PC-9 (cell line): ENCODE measurements around the gene RAB26. TPM values are rescaled to one million over a fixed set of nuclear protein-coding genes. Genes with fewer than 3 reads are reported as not detected.
A peak's percentile ranks its signal among the peaks of the same experiment; 100 is the strongest.
"Not testable (repeated sequence)": the region's sequence is repeated elsewhere in the genome, so short reads cannot be mapped to it uniquely, and the experiment has no call there.

ENCODE experiments used
- Bru-seq: library from RNA; stranded (reverse); fragments of 400-500 nt; gene quantifications from one replicate; lab custom pipeline; 2021; lab: Mats Ljungman, UMichigan
- BruChase-seq, 2 experiments: library from RNA; stranded (reverse); fragments of 400-500 nt; gene quantifications; one replicate each; lab custom pipeline; 2021; lab: Mats Ljungman, UMichigan
- BruUV-seq: library from RNA; stranded (reverse); fragments of 400-500 nt; replicated peaks from 2 replicates; lab custom pipeline; 2021; lab: Mats Ljungman, UMichigan
- CTCF ChIA-PET: fragments of 300-600 bp; sonication (Branson Sonifier 250); formaldehyde crosslinking; loops from one replicate; lab custom pipeline; 2022; ENCODE audit warnings: antibody characterized with exemption; lab: Charles Lee
- POLR2A ChIA-PET: fragments of 300-600 bp; sonication (Branson Sonifier 250); formaldehyde crosslinking; loops from one replicate; lab custom pipeline; 2022; ENCODE audit warnings: antibody characterized with exemption; ENCODE audit not compliant: unreplicated experiment; lab: Charles Lee
- DNase-seq, 2 experiments: peaks; one replicate each; pipeline versions ENCODE4 v3.0.0 to v3.0.0-alpha.2; 2015 to 2022; ENCODE audit warnings: mixed read lengths in 1 of 2
- H2AFZ ChIP-seq: fragments of 200-600 bp; sonication (generic); 2 replicates; pipeline ENCODE4 v1.8.1; 2017; ENCODE audit warnings: antibody characterized with exemption
- H3F3A ChIP-seq: fragments of 200-600 bp; sonication (generic); 2 replicates; pipeline ENCODE4 v1.8.1; 2017; ENCODE audit warnings: antibody characterized with exemption, mild to moderate bottlenecking, low read depth; ENCODE audit not compliant: insufficient read depth
- H3K27ac ChIP-seq: fragments of 200-600 bp; sonication (generic); 2 replicates; pipeline ENCODE4 v1.6.1; 2016; ENCODE audit warnings: mixed run types
- H3K27me3 ChIP-seq: fragments of 200-600 bp; sonication (generic); 2 replicates; pipeline ENCODE4 v1.6.1; 2016; ENCODE audit warnings: low read depth, mixed run types; ENCODE audit not compliant: insufficient read depth
- H3K36me3 ChIP-seq: fragments of 200-600 bp; sonication (generic); 2 replicates; pipeline ENCODE4 v1.6.1; 2016; ENCODE audit warnings: low read depth, mixed run types
- H3K4me1 ChIP-seq: fragments of 200-600 bp; sonication (generic); replicated peaks from 2 replicates; pipeline ENCODE4 v1.6.1; 2016; ENCODE audit warnings: mixed run types; ENCODE audit not compliant: insufficient read depth
- H3K4me2 ChIP-seq: fragments of 200-600 bp; sonication (generic); 2 replicates; pipeline ENCODE4 v1.6.1; 2017; ENCODE audit warnings: mixed run types
- H3K4me3 ChIP-seq: fragments of 200-600 bp; sonication (generic); 2 replicates; pipeline ENCODE4 v1.6.1; 2016; ENCODE audit warnings: mixed run types
- H3K79me2 ChIP-seq: fragments of 200-600 bp; sonication (generic); 2 replicates; pipeline ENCODE4 v1.6.1; 2017; ENCODE audit warnings: low read depth, mixed run types
- H3K9me2 ChIP-seq: fragments of 200-600 bp; sonication (generic); 2 replicates; pipeline ENCODE4 v1.8.1; 2017; ENCODE audit warnings: mild to moderate bottlenecking; ENCODE audit not compliant: insufficient read depth
- H3K9me3 ChIP-seq: fragments of 200-600 bp; sonication (generic); 2 replicates; pipeline ENCODE4 v1.8.1; 2016; ENCODE audit warnings: low read depth; ENCODE audit not compliant: insufficient read depth
- H4K20me1 ChIP-seq: fragments of 200-600 bp; sonication (generic); 2 replicates; pipeline ENCODE4 v1.8.1; 2017; ENCODE audit not compliant: insufficient read depth
- EZH2 ChIP-seq: fragments of 200-600 bp; sonication (generic); IDR thresholded peaks from 2 replicates; pipeline ENCODE4 v1.8.0; 2017; ENCODE audit warnings: antibody characterized with exemption, low read depth
- intact Hi-C: fragments of 100-400 bp; cut with micrococcal nuclease; formaldehyde crosslinking; loops from one replicate; pipeline ENCODE4 v1.10.0; 2022; ENCODE audit not compliant: unreplicated experiment
- long read RNA-seq: library from polyadenylated mRNA; stranded (forward); transcript quantifications from one replicate; pipeline ENCODE4 v2.0.0, GENCODE V29; 2022
- total RNA-seq: library from RNA; stranded (reverse); gene quantifications from 2 replicates; pipeline ENCODE4 v1.2.3, GENCODE V29; 2021
- TF ChIP-seq, protein P1 (sequence below): fragments of 200-600 bp; sonication (generic); conservative IDR thresholded peaks from 2 replicates; pipeline ENCODE4 v1.6.1; 2017; ENCODE audit warnings: mixed run types, antibody characterized with exemption, mild to moderate bottlenecking, moderate library complexity

Gene RAB26
- 29.5 and 31.3 TPM in 2 replicates for total RNA-seq
- Bru-seq, nascent RNA = percentile 39 among the genes with signal in this experiment
- BruChase-seq, experiment 1, labeled RNA remaining after a 2-hour chase = percentile 42 among the genes with signal in this experiment
- percentile 42 among the genes with signal in this experiment for BruChase-seq, experiment 2, labeled RNA remaining after a 6-hour chase
- long read RNA-seq, transcript RAB26-204 (8 exons, 1,720 nt) = minor isoform, 12 of 143 reads
- long read RNA-seq, transcript RAB26-201 (9 exons, 1,675 nt) = major isoform, 16 of 143 reads
- long read RNA-seq, partial matches to known transcripts = 8 of 143 reads
- long read RNA-seq, other reads (novel, unspliced or antisense) = 107 of 143 reads

- H3K36me3 ChIP-seq = peaks cover 10% of the 10 kb centered on the region
- no peaks in the 10 kb centered on the region for H3K9me3 ChIP-seq
- intact Hi-C loops = loop anchor here (2.0 to 10.0 kb wide), 3 partner anchors 56 to 283 kb away; no protein-coding TSS in a partner anchor
- ChIA-PET CTCF (interaction anchor here (0.6 to 0.9 kb wide), 2 partner anchors 103 to 125 kb away, joined by 3 to 4 read pairs; no protein-coding TSS in a partner anchor), POLR2A (interaction anchor here (0.5 to 0.8 kb wide), 5 partner anchors 10 to 204 kb away, joined by 3 to 5 read pairs (median 4); partner anchors contain the start of gene RPS2)
- H3K4me3 ChIP-seq = peak within 1 kb of the TSS; percentile 68
- no peak for TF ChIP-seq EZH2
- TF ChIP-seq, protein P1, sequence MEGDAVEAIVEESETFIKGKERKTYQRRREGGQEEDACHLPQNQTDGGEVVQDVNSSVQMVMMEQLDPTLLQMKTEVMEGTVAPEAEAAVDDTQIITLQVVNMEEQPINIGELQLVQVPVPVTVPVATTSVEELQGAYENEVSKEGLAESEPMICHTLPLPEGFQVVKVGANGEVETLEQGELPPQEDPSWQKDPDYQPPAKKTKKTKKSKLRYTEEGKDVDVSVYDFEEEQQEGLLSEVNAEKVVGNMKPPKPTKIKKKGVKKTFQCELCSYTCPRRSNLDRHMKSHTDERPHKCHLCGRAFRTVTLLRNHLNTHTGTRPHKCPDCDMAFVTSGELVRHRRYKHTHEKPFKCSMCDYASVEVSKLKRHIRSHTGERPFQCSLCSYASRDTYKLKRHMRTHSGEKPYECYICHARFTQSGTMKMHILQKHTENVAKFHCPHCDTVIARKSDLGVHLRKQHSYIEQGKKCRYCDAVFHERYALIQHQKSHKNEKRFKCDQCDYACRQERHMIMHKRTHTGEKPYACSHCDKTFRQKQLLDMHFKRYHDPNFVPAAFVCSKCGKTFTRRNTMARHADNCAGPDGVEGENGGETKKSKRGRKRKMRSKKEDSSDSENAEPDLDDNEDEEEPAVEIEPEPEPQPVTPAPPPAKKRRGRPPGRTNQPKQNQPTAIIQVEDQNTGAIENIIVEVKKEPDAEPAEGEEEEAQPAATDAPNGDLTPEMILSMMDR = no peak
- peaks cover 47% of the 10 kb centered on the region for H3F3A ChIP-seq
- peak within 1 kb of the TSS; percentile 82 for H3K4me2 ChIP-seq
- peak; percentile 91 to 98 for DNase-seq
- H2AFZ ChIP-seq = no peak within 1 kb of the TSS
- no TSS peak for BruUV-seq
- H4K20me1 ChIP-seq = peaks cover 35% of the 10 kb centered on the region
- peaks cover 26% of the 10 kb centered on the region for H3K79me2 ChIP-seq
- H3K27me3 ChIP-seq = no peaks in the 10 kb centered on the region
- peak within 1 kb of the TSS; percentile 37; the same call in 1 of the 2 replicates for H3K27ac ChIP-seq
- H3K9me2 ChIP-seq = no peaks in the 10 kb centered on the region
- peaks cover 34% of the 10 kb centered on the region for H3K4me1 ChIP-seq
These were observed at the start of gene RAB26 for GRCh38 chr16:2147981-2148671. Gene RAB26, plus strand, starts transcription at chr16:2148625. Its CDS starts 159 bp downstream, at chr16:2148784.

GRCh38 chr16:2101581-2101980, 46.8 kb upstream of the RAB26 start:
- intact Hi-C loops, H3K9me2 ChIP-seq, BruUV-seq, H3K79me2 ChIP-seq, CTCF ChIA-PET, DNase-seq, H3F3A ChIP-seq, H3K4me2 ChIP-seq, H3K9me3 ChIP-seq, H3K4me3 ChIP-seq, H4K20me1 ChIP-seq, H2AFZ ChIP-seq, H3K27ac ChIP-seq, H3K4me1 ChIP-seq, H3K27me3 ChIP-seq, H3K36me3 ChIP-seq: not testable (repeated sequence)
- POLR2A ChIA-PET = interaction anchor here (0.8 kb wide), 1 partner anchor 137 kb away, joined by 4 read pairs; the partner anchor contains the start of gene RPS2

GRCh38 chr16:2102471-2102870, 46.0 kb upstream of the RAB26 start:
- Histone ChIP-seq H3K36me3 (no peaks in the 10 kb centered on the region), H3K4me2 (no peak overlapping the region), H3K9me2 (no peaks in the 10 kb centered on the region), H3K4me3 (no peak overlapping the region), H3K79me2 (no peaks in the 10 kb centered on the region), H3K4me1 (no peaks in the 10 kb centered on the region), H2AFZ (no peak overlapping the region), H3K27me3 (no peaks in the 10 kb centered on the region), H3K9me3 (no peaks in the 10 kb centered on the region), H3K27ac (no peak overlapping the region), H3F3A (no peaks in the 10 kb centered on the region), H4K20me1 (no peaks in the 10 kb centered on the region)
- no TSS peak for BruUV-seq
- intact Hi-C loops = no loop called here
- TF ChIP-seq, protein P1 = no peak
- TF ChIP-seq EZH2 = no peak
- POLR2A ChIA-PET = interaction anchor here (0.7 kb wide), 1 partner anchor 54 kb away, joined by 4 read pairs; no protein-coding TSS in a partner anchor
- DNase-seq = no peak
- CTCF ChIA-PET = no interaction called here

DNA sequence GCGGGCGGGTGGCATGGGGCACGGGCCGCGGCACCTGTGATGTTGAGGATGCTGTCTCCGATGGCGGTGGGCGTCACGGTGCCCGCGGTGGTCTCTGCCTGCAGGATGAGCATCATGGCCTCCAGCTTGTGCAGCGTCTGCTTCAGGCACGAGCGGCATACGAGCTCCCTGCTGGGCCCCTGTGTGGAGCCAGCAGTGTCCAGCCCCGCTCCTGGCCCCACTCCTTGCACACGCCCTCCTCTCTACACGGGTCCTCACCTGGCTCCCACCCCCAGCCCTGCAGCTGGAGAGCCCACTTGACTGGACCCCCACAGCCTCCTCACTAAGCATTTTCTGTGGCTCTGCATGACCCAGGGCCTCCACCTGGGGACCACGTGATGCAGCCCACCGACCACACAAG, 44.0 kb upstream of the RAB26 start:
- H3K36me3 ChIP-seq, H3K4me2 ChIP-seq, H3K4me3 ChIP-seq, H3F3A ChIP-seq, BruUV-seq, DNase-seq, H3K9me2 ChIP-seq, H4K20me1 ChIP-seq, H3K4me1 ChIP-seq, intact Hi-C loops, H3K27ac ChIP-seq, H3K79me2 ChIP-seq, H3K27me3 ChIP-seq, H2AFZ ChIP-seq, CTCF ChIA-PET, H3K9me3 ChIP-seq: not testable (repeated sequence)
- POLR2A ChIA-PET = interaction anchor here (0.6 kb wide), 1 partner anchor 801 kb away, joined by 3 read pairs; no protein-coding TSS in a partner anchor

DNA sequence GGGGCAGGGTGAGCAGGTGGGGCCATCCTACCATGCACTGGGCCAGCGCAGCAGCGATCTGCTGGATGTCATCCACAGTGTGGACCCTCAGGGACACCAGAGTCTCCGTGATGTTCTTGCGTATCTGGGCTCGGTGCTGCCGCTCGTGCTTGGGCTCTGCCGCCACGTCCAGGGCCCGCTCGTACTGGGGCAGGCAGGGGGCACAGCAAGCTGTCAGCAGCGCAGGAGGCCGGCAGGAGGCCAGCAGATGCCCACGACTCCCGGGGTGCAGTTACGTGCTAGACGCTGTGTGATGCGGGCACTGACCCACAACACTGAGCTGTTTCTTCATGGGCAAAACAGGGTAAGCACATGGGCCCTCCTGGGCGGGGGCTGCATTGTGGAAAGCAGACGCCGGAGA, 43.1 kb upstream of the RAB26 start:
- H3K4me2 ChIP-seq, H3K4me3 ChIP-seq, H4K20me1 ChIP-seq, H3K79me2 ChIP-seq, intact Hi-C loops, H3K36me3 ChIP-seq, H3K27me3 ChIP-seq, DNase-seq, CTCF ChIA-PET, H3K4me1 ChIP-seq, BruUV-seq, H2AFZ ChIP-seq, H3F3A ChIP-seq, H3K27ac ChIP-seq, H3K9me3 ChIP-seq, H3K9me2 ChIP-seq: not testable (repeated sequence)
- POLR2A ChIA-PET = interaction anchor here (0.6 kb wide), 1 partner anchor 800 kb away, joined by 3 read pairs; no protein-coding TSS in a partner anchor
